AG04449 (cell line): ENCODE measurements around the gene ITPR1.

Experiments
- CTCF ChIA-PET: fragments of 350-600 bp; formaldehyde crosslinking; extraction: SDS; loops from one replicate; lab custom pipeline; 2021; ENCODE audit warnings: antibody characterized with exemption; lab: Yijun Ruan, JAX
- POLR2A ChIA-PET: fragments of 400-600, 350-600 bp; formaldehyde crosslinking; extraction: SDS; loops from one replicate; lab custom pipeline; 2020; ENCODE audit warnings: antibody characterized with exemption, inconsistent platforms; lab: Yijun Ruan, JAX
- DNase-seq: peaks from one replicate; pipeline ENCODE4 v3.0.0-alpha.2; 2010; ENCODE audit warnings: low read depth, low spot score
- H3K4me3 ChIP-seq: 2 replicates; pipeline ENCODE4 v1.5.1; 2011; ENCODE audit warnings: low read depth, mild to moderate bottlenecking, control low read depth, low read length
- TF ChIP-seq, protein P1 (sequence below): IDR thresholded peaks from one replicate; pipeline ENCODE4 v1.5.1; 2011; ENCODE audit warnings: mild to moderate bottlenecking, moderate library complexity, low read length, control low read depth, inconsistent platforms; ENCODE audit not compliant: insufficient read depth; ENCODE audit errors: missing control alignments

The ITPR1 gene

GRCh38 chr3:4886448-4886847, 393.3 kb downstream of the ITPR1 start:
- no peak for DNase-seq
- POLR2A ChIA-PET = no interaction called here
- CTCF ChIA-PET = no interaction called here

GRCh38 chr3:4887177-4887576, 394.0 kb downstream of the ITPR1 start:
- ChIA-PET POLR2A (no interaction called here), CTCF (no interaction called here)
- no peak overlapping the region for H3K4me3 ChIP-seq
- TF ChIP-seq, protein P1, sequence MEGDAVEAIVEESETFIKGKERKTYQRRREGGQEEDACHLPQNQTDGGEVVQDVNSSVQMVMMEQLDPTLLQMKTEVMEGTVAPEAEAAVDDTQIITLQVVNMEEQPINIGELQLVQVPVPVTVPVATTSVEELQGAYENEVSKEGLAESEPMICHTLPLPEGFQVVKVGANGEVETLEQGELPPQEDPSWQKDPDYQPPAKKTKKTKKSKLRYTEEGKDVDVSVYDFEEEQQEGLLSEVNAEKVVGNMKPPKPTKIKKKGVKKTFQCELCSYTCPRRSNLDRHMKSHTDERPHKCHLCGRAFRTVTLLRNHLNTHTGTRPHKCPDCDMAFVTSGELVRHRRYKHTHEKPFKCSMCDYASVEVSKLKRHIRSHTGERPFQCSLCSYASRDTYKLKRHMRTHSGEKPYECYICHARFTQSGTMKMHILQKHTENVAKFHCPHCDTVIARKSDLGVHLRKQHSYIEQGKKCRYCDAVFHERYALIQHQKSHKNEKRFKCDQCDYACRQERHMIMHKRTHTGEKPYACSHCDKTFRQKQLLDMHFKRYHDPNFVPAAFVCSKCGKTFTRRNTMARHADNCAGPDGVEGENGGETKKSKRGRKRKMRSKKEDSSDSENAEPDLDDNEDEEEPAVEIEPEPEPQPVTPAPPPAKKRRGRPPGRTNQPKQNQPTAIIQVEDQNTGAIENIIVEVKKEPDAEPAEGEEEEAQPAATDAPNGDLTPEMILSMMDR = no peak
- no peak for DNase-seq

More at GRCh38 chr3:4886448-4886847, 393.3 kb downstream of the ITPR1 start:
- TF ChIP-seq, protein P1 = no peak
- H3K4me3 ChIP-seq = no peak overlapping the region

- no peak overlapping the region for H3K4me3 ChIP-seq
- TF ChIP-seq, protein P1 = no peak
- ChIA-PET POLR2A (no interaction called here), CTCF (no interaction called here)
- DNase-seq = no peak
Observed at GRCh38 chr3:4888913-4889846, 396.0 kb downstream of the ITPR1 start.

GRCh38 chr3:4889896-4890295, 396.7 kb downstream of the ITPR1 start:
- TF ChIP-seq, protein P1 = no peak
- no peak for DNase-seq
- ChIA-PET POLR2A (no interaction called here), CTCF (no interaction called here)
- H3K4me3 ChIP-seq = no peak overlapping the region

- POLR2A ChIA-PET = no interaction called here
- no peak for DNase-seq
- no peak overlapping the region for H3K4me3 ChIP-seq
- TF ChIP-seq, protein P1 = no peak
- CTCF ChIA-PET = interaction anchor here (1.1 kb wide), 1 partner anchor 78 kb away, joined by 3 read pairs; no protein-coding TSS in a partner anchor
Observed at GRCh38 chr3:4894891-4895530, 401.9 kb downstream of the ITPR1 start.

- ChIA-PET CTCF (interaction anchor here (1.1 kb wide), 1 partner anchor 77 kb away, joined by 3 read pairs; no protein-coding TSS in a partner anchor), POLR2A (no interaction called here)
- H3K4me3 ChIP-seq = no peak overlapping the region
- DNase-seq = no peak
- TF ChIP-seq, protein P1 = no peak
Observed at GRCh38 chr3:4895838-4896237, 402.7 kb downstream of the ITPR1 start.
